GM21737 (cell line): ENCODE results near the gene IGSF23.
"Not testable (repeated sequence)": the region's sequence is repeated elsewhere in the genome, so short reads cannot be mapped to it uniquely, and the experiment has no call there.

Source experiments
- ATAC-seq: cut with Tn5 transposase; IDR thresholded peaks from one replicate; pipeline ENCODE4 v1.9.1; 2021; ENCODE audit warnings: mild to moderate bottlenecking, moderate library complexity; ENCODE audit not compliant: unreplicated experiment

Gene IGSF23

DNA sequence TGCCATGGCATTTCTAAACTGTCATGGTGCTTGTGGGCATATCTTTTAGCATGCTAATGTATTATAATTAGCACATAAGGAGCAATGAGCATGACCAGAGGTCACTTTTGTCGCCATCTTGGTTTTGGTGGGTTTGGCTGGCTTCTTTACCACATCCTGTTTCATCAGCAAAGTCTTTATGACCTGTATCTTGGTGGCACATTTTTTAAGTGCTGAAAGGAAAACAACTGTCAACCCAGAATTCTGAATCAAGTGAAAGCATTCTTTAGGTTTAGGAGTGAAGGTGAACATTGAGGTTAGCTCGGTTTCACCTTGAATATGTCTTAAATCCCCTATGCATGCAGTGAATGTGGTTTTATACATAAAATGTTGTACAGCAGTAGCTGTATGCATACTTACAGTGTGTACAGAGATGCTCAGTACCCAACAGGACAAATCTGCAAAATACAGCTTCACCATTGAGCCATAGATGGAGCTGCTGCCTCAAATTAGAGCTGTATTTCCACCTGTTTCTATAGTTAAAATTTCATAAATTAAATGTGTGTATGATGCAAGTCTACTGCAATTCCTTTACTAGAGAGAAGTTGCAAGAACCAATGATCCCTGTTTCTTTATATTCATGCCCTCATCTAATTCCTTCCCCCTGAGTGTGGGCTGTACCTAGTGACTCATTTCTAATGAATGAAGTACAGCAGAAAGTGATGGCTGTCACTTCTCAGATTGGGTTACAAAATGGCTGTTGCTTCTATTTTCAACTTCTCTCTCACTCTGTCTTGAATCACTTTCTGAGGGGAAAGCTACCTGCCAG, 25.2 kb upstream of the IGSF23 start:
- ATAC-seq, result no peak

- ATAC-seq, result no peak
Measured at GRCh38 chr19:44588771-44589112, 24.6 kb upstream of the IGSF23 start.

- no peak for ATAC-seq
Measured at GRCh38 chr19:44590245-44591059, 22.9 kb upstream of the IGSF23 start.

DNA sequence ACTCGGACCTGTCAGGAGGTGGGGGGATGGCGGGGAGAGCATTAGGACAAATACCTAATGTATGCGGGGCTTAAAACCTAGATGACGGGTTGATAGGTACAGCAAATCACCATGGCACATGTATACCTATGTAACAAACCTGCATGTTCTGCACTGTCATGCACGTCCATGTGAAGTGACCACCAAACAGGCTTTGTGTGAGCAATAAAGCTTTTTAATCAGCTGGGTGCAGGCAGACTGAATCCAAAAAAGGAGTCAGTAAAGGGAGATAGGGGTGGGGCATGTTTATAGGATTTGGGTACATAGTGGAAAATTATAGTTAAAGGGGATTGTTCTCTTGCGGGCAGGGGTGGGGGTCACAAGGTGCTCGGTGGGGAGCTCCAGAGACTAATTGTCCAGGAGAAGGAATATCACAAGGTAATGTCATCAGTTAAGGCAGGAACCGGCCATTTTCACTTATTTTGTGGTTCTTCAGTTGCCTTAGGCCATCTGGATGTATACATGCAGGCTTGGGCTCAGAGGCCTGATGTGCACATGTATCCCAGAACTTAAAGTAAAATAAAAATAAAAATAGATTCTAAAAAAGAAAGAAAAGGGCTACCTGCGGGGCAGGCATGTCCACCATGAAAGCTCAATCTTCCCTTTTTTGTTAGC, 21.9 kb upstream of the IGSF23 start:
- not testable (repeated sequence) for ATAC-seq

GRCh38 chr19:44592451-44592890, 20.9 kb upstream of the IGSF23 start:
- ATAC-seq, result no peak

DNA sequence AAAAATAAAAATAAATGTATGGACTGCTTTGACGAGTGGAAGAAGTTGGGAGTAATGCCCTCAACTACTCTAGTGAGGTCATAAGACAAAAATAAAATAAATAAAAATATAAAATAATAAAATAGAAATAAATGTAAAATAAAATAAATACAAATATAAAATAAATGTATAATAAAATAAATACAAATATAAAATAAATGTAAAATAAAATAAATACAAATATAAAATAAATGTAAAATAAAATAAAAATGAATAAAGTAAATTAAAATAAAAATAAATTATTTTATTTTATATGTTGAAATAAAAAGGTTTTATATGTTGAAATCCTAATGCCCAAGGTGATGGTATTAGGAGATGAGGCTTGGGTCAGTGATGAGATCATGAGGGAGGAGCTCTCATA, 20.1 kb upstream of the IGSF23 start:
- no peak for ATAC-seq

GRCh38 chr19:44593866-44594266, 19.5 kb upstream of the IGSF23 start:
- not testable (repeated sequence) for ATAC-seq

- no peak for ATAC-seq
Measured at GRCh38 chr19:44596428-44597130, 16.8 kb upstream of the IGSF23 start.

- ATAC-seq, result no peak
Measured at GRCh38 chr19:44597131-44597491, 16.3 kb upstream of the IGSF23 start.

GRCh38 chr19:44598355-44598754, 15.0 kb upstream of the IGSF23 start:
- no peak for ATAC-seq

DNA sequence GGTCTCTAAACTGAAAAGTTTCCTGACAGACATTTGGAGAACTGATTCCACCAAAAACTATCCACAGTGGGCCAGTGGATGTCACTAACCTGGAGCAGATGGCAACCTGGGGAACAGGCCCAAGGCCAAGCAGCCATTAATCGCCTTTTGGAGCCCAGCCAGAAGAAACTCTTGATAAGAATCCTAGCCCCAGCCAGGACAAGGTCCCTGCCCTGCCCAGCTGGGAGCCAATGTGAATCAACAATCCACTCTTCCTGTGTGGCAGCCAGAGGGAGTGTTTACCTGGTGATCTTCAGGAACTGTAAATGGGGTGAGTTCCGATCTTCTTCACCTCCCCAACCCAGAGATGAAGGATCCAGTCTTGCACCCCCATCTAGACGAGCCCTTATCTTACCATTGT, 14.5 kb upstream of the IGSF23 start:
- ATAC-seq, result no peak

GRCh38 chr19:44600466-44600865, 12.9 kb upstream of the IGSF23 start:
- no peak for ATAC-seq

- no peak for ATAC-seq
Measured at GRCh38 chr19:44602081-44602480, 11.3 kb upstream of the IGSF23 start.

- ATAC-seq, result no peak
Measured at GRCh38 chr19:44603201-44603945, 10.0 kb upstream of the IGSF23 start.

DNA sequence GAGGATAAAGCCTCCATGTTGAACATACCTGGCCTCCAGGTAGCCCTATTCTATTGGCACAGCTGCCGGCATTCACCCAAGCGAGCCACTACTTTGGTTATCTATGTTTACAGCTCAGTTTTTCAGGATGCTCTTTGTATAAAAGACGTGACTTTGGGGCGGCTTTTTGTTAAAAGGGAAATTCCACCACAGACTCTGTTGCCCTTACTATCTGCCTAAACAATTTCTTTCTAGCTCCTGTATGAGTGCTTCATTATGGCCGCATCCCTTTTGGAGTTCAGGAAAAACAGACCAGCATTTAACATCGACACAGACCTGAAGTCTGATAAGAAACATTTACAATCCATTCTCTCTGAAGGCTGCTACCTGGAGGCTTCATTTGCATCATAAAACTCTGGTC, 9.1 kb upstream of the IGSF23 start:
- no peak for ATAC-seq

DNA sequence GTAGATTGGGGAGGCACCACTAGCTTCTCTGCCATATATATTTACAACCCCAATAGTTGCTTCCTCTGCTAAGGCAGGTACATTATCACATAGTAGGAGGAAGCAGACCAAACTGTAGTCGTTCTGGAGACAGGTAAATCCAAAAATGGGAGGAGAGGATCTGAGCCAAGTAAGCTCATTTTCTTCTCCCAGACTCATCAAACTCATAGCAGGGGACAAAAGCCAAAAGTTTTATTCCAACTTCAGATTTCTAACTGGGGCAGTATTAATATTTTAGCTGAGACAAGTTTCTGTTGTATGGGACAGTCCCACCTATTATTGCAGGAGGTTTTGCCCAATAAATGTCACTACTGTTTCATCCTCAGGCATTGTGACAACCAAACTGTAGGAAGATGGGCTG, 7.8 kb upstream of the IGSF23 start:
- ATAC-seq, result no peak

DNA sequence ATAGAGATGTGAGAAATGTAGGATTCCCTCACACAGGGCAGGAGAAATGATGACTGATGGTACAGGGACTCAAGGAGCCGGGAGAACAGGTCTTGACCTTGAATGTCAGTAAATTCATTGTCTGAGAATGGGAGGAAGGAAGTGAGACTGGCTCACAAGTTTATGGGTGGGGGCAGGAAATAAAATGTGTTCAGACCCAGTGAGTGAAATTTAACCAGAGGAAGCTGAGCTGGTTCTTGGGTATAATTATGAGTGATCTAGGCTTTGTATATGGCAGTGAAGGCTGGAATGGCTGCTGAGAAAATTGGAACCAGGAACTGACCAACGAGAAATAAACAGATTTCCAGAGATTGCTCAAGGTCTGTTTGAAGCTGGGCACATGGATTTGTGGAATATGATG, 6.3 kb upstream of the IGSF23 start:
- ATAC-seq, result no peak

DNA sequence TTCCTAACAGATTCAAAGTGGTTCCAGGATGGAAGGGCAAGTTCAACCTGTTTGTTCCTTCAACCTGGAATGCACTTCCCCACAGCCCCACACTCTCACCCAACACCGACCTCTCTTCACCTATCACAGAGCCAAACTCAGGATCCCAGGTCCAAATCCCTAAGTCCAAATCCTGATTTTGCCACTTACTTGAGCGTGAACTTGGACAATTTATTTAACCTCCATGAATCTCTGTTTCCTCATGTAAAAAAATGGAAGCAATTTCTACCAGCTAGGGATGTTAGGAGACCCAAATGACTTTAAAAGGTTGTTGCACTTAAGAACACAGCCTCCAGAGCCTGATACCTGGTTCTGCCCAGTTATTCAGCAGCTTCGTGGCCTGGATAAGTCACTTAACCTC, 5.4 kb upstream of the IGSF23 start:
- ATAC-seq, result no peak

DNA sequence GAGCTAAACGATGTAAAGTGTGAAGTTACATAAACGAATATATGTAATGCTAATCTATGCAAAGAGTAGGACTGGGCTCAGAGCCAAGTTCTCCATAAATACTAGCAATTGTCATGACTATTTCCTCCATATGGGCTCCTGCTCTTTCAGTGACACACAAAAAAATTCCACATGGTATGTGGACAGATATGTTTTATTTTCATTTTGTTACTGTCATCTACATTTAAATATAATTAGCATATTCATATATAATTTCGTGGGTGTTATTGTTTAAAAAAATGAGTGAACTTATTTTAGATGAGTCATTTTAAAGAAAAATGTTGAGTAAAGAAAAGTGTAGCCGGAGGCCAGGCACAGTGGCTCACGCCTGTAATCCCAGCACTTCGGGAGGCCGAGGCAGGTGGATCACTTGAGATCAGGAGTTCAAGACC, 5.0 kb upstream of the IGSF23 start:
- no peak for ATAC-seq

DNA sequence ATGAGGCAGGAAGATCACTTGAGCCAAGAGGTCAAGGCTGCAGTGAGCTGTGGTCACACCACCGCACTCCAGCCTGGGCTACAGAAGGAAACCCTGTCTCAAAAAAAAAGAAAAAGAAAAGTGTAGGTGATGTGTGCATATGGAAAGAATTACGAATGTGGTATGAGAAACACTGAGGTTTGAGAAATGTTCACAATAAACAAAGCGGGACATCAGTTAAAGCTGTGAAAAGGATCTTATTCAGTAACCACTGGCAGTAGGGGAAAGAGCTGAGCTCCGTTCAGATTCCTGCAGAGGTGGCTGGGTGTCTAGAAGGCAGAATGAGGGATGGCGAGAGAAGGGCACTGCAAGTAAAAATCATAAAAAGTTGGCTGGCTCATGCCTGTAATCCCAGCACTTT, 4.1 kb upstream of the IGSF23 start:
- ATAC-seq, result no peak
